Measurements from ENCODE around the gene CBLC. TPM values are rescaled to one million over a fixed set of nuclear protein-coding genes. Genes with fewer than 3 reads are reported as not detected.

The CBLC gene
- total RNA-seq, 1 donor from 2014 or later: not detected

DNA sequence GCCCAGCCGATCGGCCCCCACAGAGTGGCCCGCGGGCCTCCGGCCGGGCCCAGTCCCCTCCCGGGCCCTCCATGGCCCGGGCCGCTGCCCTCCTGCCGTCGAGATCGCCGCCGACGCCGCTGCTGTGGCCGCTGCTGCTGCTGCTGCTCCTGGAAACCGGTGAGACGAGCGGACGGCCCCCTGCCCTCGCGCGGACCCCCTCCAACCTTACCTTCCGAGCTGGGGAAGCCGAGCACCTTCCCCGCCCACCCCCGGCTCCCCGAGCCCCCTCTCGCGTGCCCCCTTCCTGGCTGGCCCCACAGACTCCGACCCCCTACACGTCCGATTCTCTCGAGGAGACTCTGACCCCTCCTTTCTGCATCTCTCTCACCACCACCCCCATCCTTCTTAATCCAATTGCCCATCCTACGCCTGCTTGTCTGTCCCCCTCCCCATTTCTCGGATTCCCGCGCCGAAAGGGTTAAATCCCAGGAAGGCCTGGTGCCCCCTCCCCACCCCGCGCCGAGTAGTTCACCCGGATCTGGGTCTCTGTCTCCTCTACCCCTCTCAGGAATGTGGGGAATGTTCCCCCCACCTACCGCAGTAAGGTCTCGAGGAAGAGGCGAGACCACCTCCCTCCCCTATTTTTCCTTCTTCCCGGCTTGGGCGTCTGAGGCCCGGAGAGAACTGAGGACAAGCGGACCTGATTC, 68.9 kb downstream of the CBLC start:
- ChIA-PET CTCF (interaction anchor here (0.7 kb wide), 1 partner anchor 157 kb away, joined by 4 read pairs; no protein-coding TSS in a partner anchor), POLR2A (interaction anchor here (0.5 to 1.1 kb wide), 2 partner anchors 123 to 1050 kb away, joined by 3 read pairs; no protein-coding TSS in a partner anchor)
- peak overlapping the region; percentile 58 for H3K4me3 Mint-ChIP-seq
- H3K4me1 Mint-ChIP-seq: peaks cover 31% of the 10 kb centered on the region
- H3K36me3 Mint-ChIP-seq (ENCODE audit: low read depth): no peaks in the 10 kb centered on the region
- H3K27ac Mint-ChIP-seq: no peak overlapping the region
- no peaks in the 10 kb centered on the region for H3K9me3 Mint-ChIP-seq
- intact Hi-C loops (cut with micrococcal nuclease): no loop called here
- TF ChIP-seq CTCF (IDR thresholded peaks at IDR 0.05): no peak
- DNase-seq: no peak
- no peak for ATAC-seq (ENCODE audit: low read depth)
- peaks cover 37% of the 10 kb centered on the region for H3K27me3 Mint-ChIP-seq

GRCh38 chr19:44847144-44848035, 69.7 kb downstream of the CBLC start:
- peak overlapping the region; percentile 58 for H3K4me3 Mint-ChIP-seq
- no peak overlapping the region for H3K27ac Mint-ChIP-seq
- DNase-seq: no peak

GRCh38 chr19:44848036-44848811, 70.5 kb downstream of the CBLC start:
- ChIA-PET POLR2A (no interaction called here), CTCF (interaction anchor here (0.9 kb wide), 1 partner anchor 124 kb away, joined by 3 read pairs; no protein-coding TSS in a partner anchor)
- no peak overlapping the region for H3K27ac Mint-ChIP-seq
- peaks cover 44% of the 10 kb centered on the region for H3K27me3 Mint-ChIP-seq
- no peak for TF ChIP-seq CTCF (IDR thresholded peaks at IDR 0.05)
- no peaks in the 10 kb centered on the region for H3K36me3 Mint-ChIP-seq (ENCODE audit: low read depth)
- DNase-seq (no peak), ATAC-seq (ENCODE audit: low read depth) (no peak)
- H3K4me3 Mint-ChIP-seq: no peak overlapping the region
- H3K4me1 Mint-ChIP-seq: peaks cover 31% of the 10 kb centered on the region
- intact Hi-C loops (cut with micrococcal nuclease): no loop called here
- H3K9me3 Mint-ChIP-seq: no peaks in the 10 kb centered on the region

More at GRCh38 chr19:44847144-44848035, 69.7 kb downstream of the CBLC start:
- Mint-ChIP-seq H3K36me3 (ENCODE audit: low read depth) (no peaks in the 10 kb centered on the region), H3K9me3 (no peaks in the 10 kb centered on the region), H3K27me3 (peaks cover 41% of the 10 kb centered on the region), H3K4me1 (peaks cover 31% of the 10 kb centered on the region)
- ChIA-PET POLR2A (interaction anchor here (0.5 kb wide), 1 partner anchor 1049 kb away, joined by 3 read pairs; no protein-coding TSS in a partner anchor), CTCF (no interaction called here)
- no peak for TF ChIP-seq CTCF (IDR thresholded peaks at IDR 0.05)
- intact Hi-C loops (cut with micrococcal nuclease): no loop called here
- ATAC-seq (ENCODE audit: low read depth): no peak

DNA sequence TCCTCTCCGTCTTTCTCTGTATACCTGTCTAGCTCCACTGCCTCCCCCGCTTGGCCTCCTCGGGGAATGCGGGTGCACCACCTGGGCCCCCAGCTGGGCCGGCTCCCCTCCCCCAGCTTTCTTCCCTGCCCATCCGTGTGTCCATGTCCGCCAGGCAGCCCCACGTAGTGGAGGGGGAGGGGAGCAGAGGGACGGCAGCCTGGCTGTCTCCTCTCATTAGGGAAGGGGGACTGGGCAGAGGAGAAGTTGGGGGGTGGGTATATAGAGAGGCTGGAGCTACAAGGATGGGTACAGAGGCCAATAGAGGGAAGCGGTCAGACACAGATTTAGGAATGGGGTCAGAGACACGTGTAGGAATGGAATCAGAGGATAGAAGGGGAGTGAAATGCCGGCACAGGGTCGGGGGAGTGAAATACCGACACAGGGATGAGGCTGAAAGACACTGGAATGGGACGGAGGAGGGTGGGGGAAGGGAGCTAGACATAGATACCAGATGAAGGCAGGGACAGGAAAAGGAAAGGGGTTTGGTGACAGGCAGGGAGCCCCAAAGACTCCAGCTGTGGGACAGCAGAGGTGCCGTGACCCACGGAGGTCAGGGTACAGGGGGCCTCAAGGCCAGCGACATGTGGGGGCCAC, 71.2 kb downstream of the CBLC start:
- CTCF ChIA-PET: interaction anchor here (0.9 kb wide), 1 partner anchor 125 kb away, joined by 3 read pairs; no protein-coding TSS in a partner anchor
- H3K4me3 Mint-ChIP-seq: no peak overlapping the region

More for the DNA sequence above, 71.2 kb downstream of the CBLC start:
- Mint-ChIP-seq H3K36me3 (ENCODE audit: low read depth) (no peaks in the 10 kb centered on the region), H3K27me3 (peaks cover 49% of the 10 kb centered on the region), H3K27ac (no peak overlapping the region), H3K4me1 (peaks cover 31% of the 10 kb centered on the region), H3K9me3 (no peaks in the 10 kb centered on the region)
- TF ChIP-seq CTCF (IDR thresholded peaks at IDR 0.05): no peak
- intact Hi-C loops (cut with micrococcal nuclease): no loop called here
- DNase-seq (no peak), ATAC-seq (ENCODE audit: low read depth) (no peak)
- POLR2A ChIA-PET: no interaction called here

Other genes starting within 250 kb of the CBLC start
- gene CEACAM20, start 248.2 kb upstream of the CBLC start, total RNA-seq: not detected in 2 replicates
- gene IGSF23, start 164.3 kb upstream of the CBLC start, total RNA-seq: not detected in 2 replicates
- 0.10 TPM in 1 of 2 replicates, not detected in the other for gene PVR, start 134.0 kb upstream of the CBLC start, total RNA-seq
- not detected in 2 replicates for gene CEACAM19, start 106.4 kb upstream of the CBLC start, total RNA-seq
- gene CEACAM16, start 78.7 kb upstream of the CBLC start, total RNA-seq: not detected in 2 replicates
- 121 and 149 TPM in 2 replicates for gene BCL3, start 29.2 kb upstream of the CBLC start, total RNA-seq
- not detected in 2 replicates for gene BCAM, start 31.2 kb downstream of the CBLC start, total RNA-seq
- 0.17 and 0.35 TPM in 2 replicates for gene NECTIN2, start 68.4 kb downstream of the CBLC start, total RNA-seq
- gene TOMM40, start 113.4 kb downstream of the CBLC start, total RNA-seq: 80.6 and 81.7 TPM in 2 replicates
- gene APOE, start 127.9 kb downstream of the CBLC start, total RNA-seq: not detected in 2 replicates
- 1.2 and 1.7 TPM in 2 replicates for gene APOC1, start 136.7 kb downstream of the CBLC start, total RNA-seq
- not detected in 2 replicates for gene APOC4, start 164.3 kb downstream of the CBLC start, total RNA-seq
- gene APOC2, start 168.2 kb downstream of the CBLC start, total RNA-seq: not detected in 2 replicates
- 87.0 and 92.1 TPM in 2 replicates for gene CLPTM1, start 177.5 kb downstream of the CBLC start, total RNA-seq
- 117 and 135 TPM in 2 replicates for gene RELB, start 223.6 kb downstream of the CBLC start, total RNA-seq

Measured in activated B cell treated with CpG ODN at 0.5 μM for 24 hours (primary cell).